HG02798 (cell line): ENCODE results near the gene MAPK9.

ENCODE experiments used
- ATAC-seq: cut with Tn5 transposase; IDR thresholded peaks from one replicate; pipeline ENCODE4 v1.9.1; 2021; ENCODE audit warnings: mild to moderate bottlenecking; ENCODE audit not compliant: unreplicated experiment, poor library complexity

Gene MAPK9

DNA sequence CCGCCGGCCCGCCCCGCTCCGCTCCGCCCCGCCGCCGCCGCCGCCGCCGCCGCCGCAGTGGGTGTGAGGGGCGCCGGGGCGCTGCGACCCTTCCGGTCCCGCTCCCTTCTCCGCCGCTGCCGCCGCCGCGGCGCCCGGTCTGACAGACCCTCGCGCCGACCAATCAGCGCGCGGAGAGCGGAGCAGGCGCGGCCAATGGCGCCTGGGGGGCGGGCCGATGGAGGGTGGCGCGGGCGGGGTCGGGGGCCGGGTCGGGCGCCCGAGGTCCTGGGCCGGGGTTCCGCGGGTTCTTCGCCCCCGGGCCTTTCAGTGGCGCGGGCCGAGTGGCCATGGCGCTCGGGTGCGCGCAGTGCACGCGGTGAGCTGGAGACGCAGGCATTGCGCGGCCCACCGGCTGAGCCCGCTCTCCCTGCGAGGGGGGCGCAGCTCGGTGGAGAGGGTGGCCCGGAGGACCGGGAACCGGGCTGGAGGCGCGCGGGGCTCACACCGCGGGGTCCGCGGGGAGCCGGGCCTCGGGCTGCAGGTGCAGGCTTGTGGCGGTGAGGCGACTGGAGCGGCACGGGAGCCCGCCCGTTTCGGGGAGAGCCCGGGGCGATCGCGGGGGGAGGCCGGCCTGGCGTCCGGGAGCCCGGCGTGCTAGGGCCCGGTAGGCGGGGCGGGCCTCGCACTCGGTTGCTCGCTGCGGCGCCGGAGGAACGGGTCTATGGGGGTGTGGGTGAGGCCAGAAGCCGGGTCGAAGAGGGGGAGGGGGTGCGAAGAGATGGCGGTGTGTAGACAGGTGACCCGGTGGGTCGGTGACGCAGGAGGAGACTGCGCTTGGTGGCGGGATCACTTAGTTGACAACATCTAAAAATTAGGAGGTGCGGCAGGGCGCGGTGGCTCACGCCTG lies at the start of gene MAPK9:
MAPK9 (minus strand) TSS at position 141 of the 889 bp plus-strand sequence. CDS start 11,522 bp downstream, outside the sequence.
- ATAC-seq: peak; percentile 89

DNA sequence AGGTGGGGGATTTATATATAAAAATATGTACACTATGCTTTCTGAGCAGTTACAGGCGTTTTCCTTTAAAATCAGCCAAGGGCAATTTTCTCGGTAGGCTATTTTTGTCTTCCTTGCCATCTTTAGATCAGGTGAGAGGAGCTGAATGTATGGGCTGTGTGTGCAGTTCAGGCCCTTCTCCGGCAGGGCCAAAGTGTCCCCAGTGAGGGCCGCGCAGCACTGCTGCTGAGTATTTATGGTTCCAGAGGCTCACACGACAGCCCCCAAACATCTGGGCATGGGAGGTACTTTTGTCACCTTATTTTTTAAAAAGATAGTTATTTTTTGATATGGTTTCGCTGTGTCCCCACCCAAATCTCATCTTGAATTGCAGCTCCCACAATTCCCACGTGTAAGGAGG lies 49.7 kb upstream of the MAPK9 start:
- ATAC-seq: no peak

DNA sequence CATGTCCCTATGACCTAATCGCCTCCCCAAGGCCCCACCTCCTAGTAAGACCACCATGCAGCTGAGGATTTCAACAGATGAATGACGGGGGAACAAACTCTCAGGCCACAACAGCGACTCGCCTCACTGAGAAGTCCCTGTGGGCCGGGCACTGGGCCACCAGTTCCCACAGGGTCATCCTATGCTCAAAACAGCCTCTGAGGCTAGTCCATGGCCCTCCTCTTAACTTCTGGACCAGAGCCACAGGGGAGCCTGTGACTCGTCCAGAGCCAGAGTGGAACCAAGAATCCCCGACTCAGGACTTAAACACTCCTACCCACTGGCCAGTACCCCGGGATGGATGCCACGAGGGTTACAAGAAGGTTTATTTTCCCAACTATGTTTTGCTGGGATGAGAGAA lies 49.0 kb upstream of the MAPK9 start:
- no peak for ATAC-seq

DNA sequence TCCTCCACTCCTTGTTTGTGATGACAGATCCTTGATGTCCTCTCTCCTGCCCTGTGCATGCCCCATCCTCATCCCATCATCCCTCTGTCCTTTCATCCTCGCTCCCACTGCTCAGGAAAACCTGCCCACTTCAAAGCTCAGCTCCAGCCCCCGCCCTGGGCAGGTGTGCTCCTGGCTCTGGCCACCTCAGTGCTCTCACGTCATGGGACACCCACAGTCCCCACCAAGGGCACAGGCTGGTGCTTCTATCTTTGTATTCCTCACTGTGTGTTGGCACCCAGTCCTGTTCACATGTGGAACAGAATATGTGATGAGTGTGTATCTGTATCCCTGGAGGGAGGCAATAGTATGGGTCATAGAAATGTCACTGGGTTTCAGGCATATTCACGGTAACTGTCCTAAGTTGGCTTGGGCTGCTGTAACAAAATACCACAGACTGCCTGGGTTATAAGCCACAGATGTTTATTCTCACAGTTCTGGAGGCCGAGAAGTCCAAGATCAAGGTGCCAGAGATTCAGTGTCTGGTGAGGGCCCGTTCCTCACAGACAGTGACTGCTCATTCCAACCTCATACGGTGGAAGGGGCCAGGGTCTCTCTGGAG lies 47.8 kb upstream of the MAPK9 start:
- ATAC-seq: no peak

DNA sequence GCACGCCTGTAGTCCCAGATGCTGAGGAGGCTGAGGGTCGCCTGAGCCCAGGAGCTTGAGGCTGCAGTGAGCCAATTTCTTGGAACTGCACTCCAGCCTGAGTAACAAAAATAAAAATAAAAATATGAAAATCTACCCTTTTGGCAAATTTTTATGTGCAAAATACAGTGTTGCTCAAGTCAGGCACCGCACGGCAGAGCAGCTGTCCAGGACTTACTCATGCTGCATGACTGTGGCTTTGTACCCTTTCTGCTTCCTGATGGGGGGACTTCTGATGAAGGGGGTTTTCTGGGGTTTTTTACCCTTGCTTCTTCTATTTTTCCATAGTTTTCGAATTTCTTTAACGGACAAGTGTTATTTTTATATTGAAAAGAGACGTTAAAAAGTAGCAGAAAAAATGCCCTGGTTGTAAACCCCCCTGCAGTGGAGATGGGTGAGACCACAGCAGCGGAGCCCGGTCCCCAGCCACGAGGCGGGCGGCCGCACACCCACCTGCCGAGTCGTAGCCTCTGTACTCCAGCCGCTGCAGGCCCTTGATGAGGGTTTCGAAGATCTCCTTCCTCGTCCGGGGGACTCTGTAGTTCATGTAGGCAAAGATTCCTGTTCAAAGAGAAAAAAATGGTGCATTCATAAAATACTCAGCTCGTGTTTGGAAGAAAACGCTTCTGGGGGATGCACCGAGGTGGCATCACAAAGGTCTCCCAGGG lies 46.3 kb upstream of the MAPK9 start:
- no peak for ATAC-seq

DNA sequence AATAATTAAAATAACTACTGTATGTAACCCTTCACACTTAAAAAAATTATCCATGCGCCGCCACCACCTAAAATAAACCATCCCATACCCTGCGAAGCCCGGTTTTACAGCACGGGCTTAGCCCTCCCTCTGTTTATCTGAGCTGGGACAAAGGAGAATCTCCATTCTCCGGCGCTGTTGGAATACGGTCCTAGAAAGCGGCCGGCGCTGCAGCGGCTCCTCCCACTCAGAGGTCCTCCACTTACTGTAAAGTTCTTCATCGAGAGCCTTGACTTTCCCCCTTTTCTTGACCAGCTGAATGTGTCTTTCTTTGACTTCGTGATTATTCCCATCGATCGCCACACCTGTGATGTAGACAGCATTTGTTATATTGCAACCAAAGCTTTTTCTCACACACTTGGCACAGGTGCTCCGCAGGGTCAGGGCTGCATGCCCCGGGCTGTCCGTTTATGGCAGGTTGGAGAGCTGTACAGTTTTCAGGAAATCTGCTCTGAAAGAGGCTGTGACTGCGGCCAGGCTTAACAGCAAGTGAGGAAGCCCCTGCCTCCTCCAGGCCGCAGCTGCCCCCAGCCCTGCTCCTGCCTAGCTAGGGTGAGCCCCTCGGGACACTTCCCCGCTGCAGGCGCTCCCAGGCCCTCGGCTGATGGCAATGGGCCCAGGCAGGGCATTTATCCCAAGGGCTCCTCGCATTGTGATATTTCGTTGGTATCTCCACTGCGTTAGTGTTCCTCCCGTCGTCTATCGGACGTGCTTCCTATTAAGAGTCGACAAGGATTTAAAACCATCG lies 44.5 kb upstream of the MAPK9 start:
- ATAC-seq: no peak

DNA sequence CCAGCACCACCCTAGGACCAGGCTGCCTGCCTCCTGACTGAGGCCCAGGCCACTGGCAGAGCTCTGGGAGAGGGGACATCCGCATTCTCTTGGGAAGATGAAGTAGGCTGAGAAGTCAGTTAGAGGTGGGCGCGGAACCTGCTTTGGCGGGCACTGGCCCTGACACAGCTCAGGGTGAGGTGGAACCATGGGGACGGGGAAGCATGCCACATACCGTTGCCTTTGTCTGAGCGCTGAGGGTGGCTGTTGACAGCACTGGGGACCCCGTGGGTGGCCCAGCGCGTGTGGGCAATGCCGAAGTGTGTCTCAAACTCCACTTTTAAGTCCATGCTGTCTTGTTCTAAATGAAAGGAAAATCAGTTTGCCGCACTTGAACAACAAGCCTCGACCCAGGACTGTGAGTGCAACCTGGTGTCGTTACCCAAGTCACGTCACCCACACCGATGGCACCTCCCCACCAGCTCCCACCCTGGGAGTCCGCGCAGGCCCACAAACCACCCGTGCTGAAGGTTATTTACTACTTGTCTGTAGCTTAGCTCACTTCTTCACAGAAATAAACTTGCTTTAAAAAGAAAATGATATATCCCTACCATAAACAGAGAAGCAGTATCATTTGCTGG lies 43.8 kb upstream of the MAPK9 start:
- ATAC-seq: no peak

DNA sequence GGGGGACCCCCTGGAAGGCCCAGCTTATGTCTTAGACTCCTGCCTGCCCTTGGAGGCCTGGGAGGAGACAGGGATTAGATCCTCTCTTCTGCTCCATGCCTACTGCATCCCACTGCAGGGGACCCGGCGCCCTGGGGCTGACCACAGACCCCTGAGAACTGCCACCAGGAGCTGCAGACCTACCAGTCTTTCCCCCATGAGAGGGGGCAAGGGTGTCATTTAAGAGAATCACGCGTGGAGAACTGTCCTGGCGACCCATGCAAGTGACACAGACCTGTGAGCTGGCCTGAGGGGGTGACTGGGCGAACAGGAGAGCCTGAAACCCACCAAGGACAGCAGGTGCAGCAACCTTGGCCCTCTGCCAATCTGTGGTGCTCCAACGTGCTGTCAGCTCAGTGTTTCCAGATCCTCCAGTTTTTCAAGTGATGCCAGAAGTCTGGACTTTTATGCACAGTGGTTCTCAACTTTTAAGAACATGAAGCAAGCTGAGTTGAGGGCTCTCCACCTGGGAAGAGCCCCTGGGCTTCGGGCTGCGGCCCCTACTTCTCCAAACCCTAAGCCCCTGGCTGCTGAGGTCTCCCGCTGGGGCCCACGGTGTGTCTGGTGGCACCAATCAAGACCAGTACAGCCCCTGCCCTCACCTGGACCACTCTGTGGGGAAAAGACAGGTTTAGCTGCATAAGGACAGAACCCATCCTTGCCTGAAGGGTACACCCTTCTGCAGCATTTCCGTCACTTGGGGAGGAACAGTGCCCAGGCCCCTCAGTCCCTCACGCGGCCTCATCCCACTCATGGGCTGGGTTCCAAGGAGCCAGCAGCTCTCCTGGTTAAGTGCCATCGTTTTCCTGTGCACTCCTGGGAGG lies 43.1 kb upstream of the MAPK9 start:
- no peak for ATAC-seq

DNA sequence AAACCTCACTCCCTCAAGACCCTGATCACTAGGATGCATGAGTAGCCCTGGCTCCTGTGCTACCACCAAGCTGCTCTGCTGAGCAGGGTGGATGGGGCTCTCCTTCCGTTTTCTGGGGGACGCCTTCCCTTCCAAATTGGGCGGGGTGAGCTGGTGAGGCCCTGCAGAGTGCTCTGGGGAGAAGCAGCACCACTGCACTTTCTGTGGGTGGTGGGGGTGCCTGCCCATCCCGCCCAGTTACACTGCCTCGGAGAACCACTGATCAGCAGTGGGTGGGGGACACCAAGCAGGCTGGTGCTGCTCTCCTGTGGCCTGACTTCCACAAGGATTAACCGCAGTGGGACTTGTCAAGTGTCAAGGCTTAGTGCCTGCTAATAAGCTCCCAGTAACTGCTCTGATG lies 42.3 kb upstream of the MAPK9 start:
- no peak for ATAC-seq

DNA sequence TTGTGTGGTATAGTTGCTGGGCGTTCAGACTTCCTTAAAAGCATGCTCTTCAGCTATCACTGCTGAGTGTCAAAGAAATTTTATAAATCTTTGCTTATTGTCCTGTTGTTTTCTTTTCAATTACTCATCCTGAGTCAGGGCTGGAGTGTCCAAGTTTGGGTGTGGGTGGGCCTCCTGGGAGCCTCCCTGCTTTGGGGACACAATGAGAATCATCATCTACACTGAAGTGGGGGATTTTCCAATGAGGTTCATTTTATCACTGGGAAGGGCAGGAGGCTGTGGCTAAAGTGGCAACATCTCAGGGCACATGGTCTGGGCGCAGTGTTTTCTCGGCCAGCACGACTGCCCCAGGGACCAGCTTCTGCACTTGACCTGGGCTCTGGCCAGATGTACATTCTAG lies 41.8 kb upstream of the MAPK9 start:
- no peak for ATAC-seq

DNA sequence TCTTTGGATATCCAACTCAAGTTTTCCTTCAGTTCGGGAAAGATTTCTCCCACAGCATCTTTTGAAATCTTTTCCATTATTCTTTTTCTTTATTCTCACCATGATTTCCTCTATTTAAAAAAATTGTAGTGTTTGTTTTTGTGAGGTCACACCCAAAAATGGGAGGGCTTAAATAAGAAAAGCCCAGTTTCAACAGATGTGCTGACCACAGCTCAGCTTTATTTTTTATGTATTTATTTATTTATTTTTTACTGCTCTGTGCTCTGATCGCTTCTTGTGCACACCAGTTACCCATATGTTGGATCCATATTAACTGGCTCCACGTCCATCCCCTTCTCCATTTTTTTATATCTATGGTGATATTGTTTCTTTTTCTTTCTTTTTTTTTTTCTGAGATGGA lies 41.0 kb upstream of the MAPK9 start:
- ATAC-seq: no peak

DNA sequence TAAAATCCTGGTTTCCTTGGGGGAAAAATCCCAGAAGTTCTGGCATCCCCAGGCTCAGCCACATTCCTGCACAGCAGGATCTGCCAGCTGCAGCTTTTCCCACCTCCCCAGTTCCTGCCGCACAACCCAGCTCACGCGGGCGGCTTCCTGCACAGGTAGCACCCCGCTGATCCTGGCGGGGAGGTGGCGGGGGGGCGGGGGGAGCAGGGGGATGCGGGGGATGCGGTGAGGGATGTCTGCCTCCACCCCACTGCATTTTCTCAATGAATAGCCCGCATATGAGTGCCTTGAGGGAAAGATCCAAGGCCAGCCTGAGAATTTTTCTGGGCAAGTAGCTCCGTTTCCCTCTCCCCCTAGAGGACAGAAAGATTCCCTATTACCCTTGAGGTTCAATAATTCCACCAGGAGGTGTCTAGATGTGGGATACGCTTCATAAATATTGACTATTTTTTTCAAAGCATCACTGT lies 40.2 kb upstream of the MAPK9 start:
- no peak for ATAC-seq

DNA sequence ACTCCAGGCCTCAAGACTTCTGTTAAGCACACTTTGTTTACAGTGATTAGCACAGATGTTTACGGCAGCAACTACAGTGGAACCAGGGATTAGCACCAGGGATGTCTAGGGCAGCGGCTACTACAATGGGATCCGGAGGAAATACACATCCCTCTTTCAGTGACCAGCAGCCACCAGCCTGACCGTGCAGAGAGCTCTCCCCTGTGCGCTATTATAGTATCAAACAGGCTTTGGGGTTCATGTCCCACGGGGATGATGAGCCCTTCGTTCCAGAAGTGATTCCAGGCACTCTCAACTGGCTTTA lies 39.7 kb upstream of the MAPK9 start:
- ATAC-seq: no peak

DNA sequence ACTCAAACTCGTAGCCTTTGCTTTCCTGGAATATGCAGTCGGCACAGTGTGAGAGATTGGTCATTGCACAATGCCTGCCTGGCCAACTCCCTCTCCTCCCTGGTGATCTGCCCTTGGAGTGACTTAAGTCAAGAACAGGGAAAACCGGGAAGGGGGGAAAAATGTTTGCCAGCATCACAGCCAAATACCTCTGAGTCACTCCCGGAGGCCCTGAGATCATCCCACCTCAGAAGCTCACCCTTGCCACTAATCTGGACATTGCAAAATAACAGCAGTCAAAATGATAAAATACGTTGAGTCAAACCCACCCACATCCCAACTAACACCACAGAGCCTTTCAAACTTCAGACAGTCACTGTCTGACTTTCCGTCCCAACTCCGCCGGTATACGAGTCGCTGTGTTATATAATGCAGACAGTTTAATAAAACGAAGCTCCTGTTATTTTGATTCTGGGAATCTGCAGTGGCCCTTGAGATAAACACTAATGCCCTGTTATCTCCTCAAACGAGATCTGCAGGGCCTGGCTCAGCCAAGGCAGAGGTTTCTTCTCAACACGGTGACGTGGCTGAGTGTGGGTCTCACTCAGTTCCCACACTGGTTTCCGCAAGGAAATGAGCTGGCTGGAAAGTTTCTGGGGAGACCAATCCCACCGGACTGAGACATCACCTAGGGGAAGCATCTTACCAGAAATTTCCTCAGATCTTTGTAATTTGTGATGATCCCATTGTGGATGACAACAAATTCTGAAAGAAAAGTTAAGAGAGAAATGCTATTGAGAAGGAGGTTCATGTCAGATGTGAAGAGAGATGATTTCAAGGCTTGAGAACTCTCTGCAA lies 39.1 kb upstream of the MAPK9 start:
- ATAC-seq: no peak

DNA sequence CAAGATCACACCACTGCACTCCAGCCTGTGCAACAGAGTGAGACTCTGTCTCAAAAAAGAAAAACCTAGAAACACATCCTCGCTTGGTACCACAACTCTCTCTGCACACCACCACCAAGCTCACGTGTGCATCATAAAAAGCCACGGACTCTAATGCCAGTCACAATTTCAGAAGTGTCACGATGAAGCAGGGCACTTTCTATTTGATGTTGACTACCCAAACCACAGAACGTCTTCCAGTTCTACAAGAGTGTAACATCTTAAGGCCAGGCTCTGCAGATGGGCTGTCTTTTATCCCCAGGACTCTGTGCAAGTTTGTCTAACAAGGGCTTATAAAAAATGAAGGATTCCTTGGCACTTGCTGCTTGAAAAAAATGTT lies 38.4 kb upstream of the MAPK9 start:
- ATAC-seq: no peak

DNA sequence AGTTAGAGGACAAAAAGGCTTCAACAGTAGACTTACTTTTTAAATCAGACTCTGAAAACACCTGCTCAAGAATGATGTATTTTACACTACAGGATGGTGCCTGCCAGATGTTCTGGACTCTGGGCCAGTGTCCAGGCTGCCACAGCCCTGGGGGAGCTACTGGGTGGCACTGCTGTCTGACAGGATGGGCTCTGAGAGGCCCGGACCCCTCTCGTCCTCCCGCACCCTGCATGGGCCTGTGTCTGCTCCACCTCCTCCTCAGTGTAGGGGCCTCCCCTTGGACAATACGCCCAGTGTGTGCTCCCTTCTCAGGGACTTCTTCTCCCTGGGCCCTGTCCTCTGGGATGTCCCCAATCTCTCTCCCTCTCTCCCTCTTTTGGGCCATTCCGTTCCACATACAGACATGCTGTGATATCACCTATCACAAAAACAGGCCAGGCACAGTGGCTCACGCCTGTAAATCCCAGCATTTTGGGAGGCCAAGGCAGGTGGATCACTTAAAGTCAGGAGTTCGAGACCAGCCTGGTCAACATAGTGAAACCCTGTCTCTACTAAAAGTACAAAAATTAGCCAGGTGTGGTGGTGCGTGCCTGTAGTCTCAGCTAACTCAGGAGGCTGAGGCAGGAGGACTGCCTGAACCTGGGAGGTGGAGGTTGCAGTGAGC lies 37.9 kb upstream of the MAPK9 start:
- no peak for ATAC-seq

DNA sequence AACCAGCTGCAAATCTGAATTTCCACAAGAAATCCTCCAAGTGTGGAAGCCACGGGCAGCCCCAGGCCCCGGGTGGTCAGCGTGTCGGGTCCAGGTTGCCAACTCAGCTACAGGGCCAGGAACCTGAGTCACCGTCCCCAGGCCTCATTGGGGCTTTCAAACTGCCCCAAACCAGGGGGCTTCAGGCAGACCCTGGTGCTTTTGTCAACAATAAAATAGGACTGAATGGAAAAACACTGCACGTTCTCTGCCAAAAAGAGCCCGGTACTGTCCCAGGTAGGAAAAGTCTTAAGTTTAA lies 37.2 kb upstream of the MAPK9 start:
- no peak for ATAC-seq
